Spleen (tissue), 7 donors: ENCODE results near the gene UBASH3A.
A peak's percentile ranks its signal among the peaks of the same experiment; 100 is the strongest.

ENCODE experiments used
- POLR2A ChIP-seq, 3 donors: fragments of 450-650 bp; IDR thresholded peaks; one replicate each; pipeline ENCODE4 v1.5.1; 2017; ENCODE audit warnings: antibody characterized with exemption in 3 of 3, mild to moderate bottlenecking in 1 of 3
- POLR2AphosphoS5 ChIP-seq, 3 donors: sonication (generic); formaldehyde crosslinking; IDR thresholded peaks; one replicate each; pipeline ENCODE4 v1.5.1; 2017; ENCODE audit warnings: antibody characterized with exemption in 3 of 3
- TF ChIP-seq, protein P1 (sequence below), 11 experiments: fragments of 200-600 bp in 7 of 11; fragments of 450-650 bp in 4 of 11; sonication (generic) in 4 of 11; IDR thresholded peaks in 8 of 11; conservative IDR thresholded peaks in 3 of 11; 1 replicate in 7 of 11; 2 replicates in 4 of 11; pipeline versions ENCODE4 v1.4.0 to v1.8.0; 2016 to 2021; ENCODE audit warnings: antibody characterized with exemption in 11 of 11, inconsistent platforms in 4 of 11, mild to moderate bottlenecking in 1 of 11
- donor health status: DM: no; HTN: no; CAD: no; lungs with moderate emphysema.
- donor health status: DM: no; HTN: no; CAD: no.
- donor health status: DM: no; HTN: no; CAD: no.

- TF ChIP-seq POLR2A (IDR thresholded peaks at IDR 0.05): no peak
- TF ChIP-seq, protein P1, sequence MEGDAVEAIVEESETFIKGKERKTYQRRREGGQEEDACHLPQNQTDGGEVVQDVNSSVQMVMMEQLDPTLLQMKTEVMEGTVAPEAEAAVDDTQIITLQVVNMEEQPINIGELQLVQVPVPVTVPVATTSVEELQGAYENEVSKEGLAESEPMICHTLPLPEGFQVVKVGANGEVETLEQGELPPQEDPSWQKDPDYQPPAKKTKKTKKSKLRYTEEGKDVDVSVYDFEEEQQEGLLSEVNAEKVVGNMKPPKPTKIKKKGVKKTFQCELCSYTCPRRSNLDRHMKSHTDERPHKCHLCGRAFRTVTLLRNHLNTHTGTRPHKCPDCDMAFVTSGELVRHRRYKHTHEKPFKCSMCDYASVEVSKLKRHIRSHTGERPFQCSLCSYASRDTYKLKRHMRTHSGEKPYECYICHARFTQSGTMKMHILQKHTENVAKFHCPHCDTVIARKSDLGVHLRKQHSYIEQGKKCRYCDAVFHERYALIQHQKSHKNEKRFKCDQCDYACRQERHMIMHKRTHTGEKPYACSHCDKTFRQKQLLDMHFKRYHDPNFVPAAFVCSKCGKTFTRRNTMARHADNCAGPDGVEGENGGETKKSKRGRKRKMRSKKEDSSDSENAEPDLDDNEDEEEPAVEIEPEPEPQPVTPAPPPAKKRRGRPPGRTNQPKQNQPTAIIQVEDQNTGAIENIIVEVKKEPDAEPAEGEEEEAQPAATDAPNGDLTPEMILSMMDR (IDR thresholded peaks at IDR 0.05 in 8 of 11, conservative IDR thresholded peaks at IDR 0.05 in 3 of 11): no peak
- TF ChIP-seq POLR2AphosphoS5 (IDR thresholded peaks at IDR 0.05): peak in 1 of 3 donors; percentile 32
Measured at GRCh38 chr21:42443876-42444744, 40.4 kb downstream of the UBASH3A start.
